HCT116 (cell line): ENCODE data around the gene CNN3. TPM values are rescaled to one million over a fixed set of nuclear protein-coding genes. Genes with fewer than 3 reads are reported as not detected.

Experiments used
- ATAC-seq: fragments of 200-7000 bp; cut with Tn5 transposase; 2 replicates; pipeline ENCODE4 v1.9.1; 2020; ENCODE audit warnings: mild to moderate bottlenecking, moderate library complexity
- BruUV-seq: library from RNA; stranded (reverse); fragments of 400-500 nt; replicated peaks from 2 replicates; lab custom pipeline; 2021; lab: Mats Ljungman, UMichigan
- CTCF ChIA-PET: fragments of 300-600 bp; sonication (Branson Sonifier 250); formaldehyde crosslinking; loops from one replicate; lab custom pipeline; 2021; ENCODE audit warnings: antibody characterized with exemption; lab: Charles Lee
- POLR2A ChIA-PET: fragments of 300-600, 350-600 bp; sonication (Branson Sonifier 250); formaldehyde crosslinking; loops from one replicate; lab custom pipeline; 2021; ENCODE audit warnings: antibody characterized with exemption; lab: Charles Lee
- RAD21 ChIA-PET, 2 experiments: fragments of 300-600 bp; sonication (Branson Sonifier 250); formaldehyde crosslinking; loops; one replicate each; lab custom pipeline; 2023; ENCODE audit warnings: low total read pairs in 2 of 2; ENCODE audit not compliant: uncharacterized antibody in 2 of 2, unreplicated experiment in 2 of 2, low non-redundant PET in 1 of 2; lab: Charles Lee
- DNase-seq: peaks from one replicate; pipeline ENCODE4 v3.0.0-alpha.2; 2010; ENCODE audit warnings: low read depth, low spot score
- H2AFZ ChIP-seq: fragments of 200-600 bp; shearing (Covaris generic), sonication (generic); 2 replicates; pipeline ENCODE4 v1.6.1; 2017; ENCODE audit warnings: low read depth, mixed run types, mixed read lengths, antibody characterized with exemption, low read length; ENCODE audit not compliant: poor library complexity, severe bottlenecking
- H3K27ac ChIP-seq: 2 replicates; pipeline ENCODE4 v1.5.1; 2012; ENCODE audit warnings: low read depth, low read length
- H3K27me3 ChIP-seq: fragments of 200-600 bp; sonication (generic); 2 replicates; pipeline ENCODE4 v1.6.1; 2016; ENCODE audit warnings: mixed run types, low read length, mixed read lengths; ENCODE audit not compliant: insufficient read depth
- H3K36me3 ChIP-seq, 2 experiments: fragments of 200-500 bp in 1 of 2; fragments of 200-600 bp in 1 of 2; sonication (Bioruptor generic) in 1 of 2; sonication (generic) in 1 of 2; 2 replicates each; pipeline versions ENCODE4 v1.5.1 to v1.6.1; 2014 to 2016; ENCODE audit warnings: low read length in 2 of 2, inconsistent platforms in 1 of 2, mixed read lengths in 1 of 2, mixed run types in 1 of 2; ENCODE audit not compliant: insufficient read depth in 2 of 2, control insufficient read depth in 1 of 2
- H3K4me1 ChIP-seq, 2 experiments: fragments of 200-600 bp in 1 of 2; sonication (generic) in 1 of 2; 2 replicates each; pipeline versions ENCODE4 v1.5.1 to v1.6.1; 2012 to 2017; ENCODE audit warnings: low read length in 2 of 2, inconsistent platforms in 1 of 2, mild to moderate bottlenecking in 1 of 2, mixed read lengths in 1 of 2, mixed run types in 1 of 2, moderate library complexity in 1 of 2; ENCODE audit not compliant: insufficient read depth in 2 of 2, control insufficient read depth in 1 of 2
- H3K4me2 ChIP-seq: fragments of 200-600 bp; sonication (generic); 2 replicates; pipeline ENCODE4 v1.6.1; 2017; ENCODE audit warnings: mixed run types, low read length, mixed read lengths
- H3K4me3 ChIP-seq, 2 experiments: fragments of 200-600 bp in 1 of 2; sonication (generic) in 1 of 2; replicated peaks in 1 of 2; 2 replicates each; pipeline ENCODE4 v1.5.1; 2011 to 2016; ENCODE audit warnings: low read length in 2 of 2, control low read depth in 1 of 2, low read depth in 1 of 2, mild to moderate bottlenecking in 1 of 2, mixed read lengths in 1 of 2, mixed run types in 1 of 2
- H3K79me2 ChIP-seq: fragments of 200-600 bp; sonication (generic); 2 replicates; pipeline ENCODE4 v1.6.1; 2017; ENCODE audit warnings: mild to moderate bottlenecking, mixed run types, low read length, moderate library complexity, mixed read lengths; ENCODE audit not compliant: insufficient read depth
- H3K9ac ChIP-seq: fragments of 200-600 bp; sonication (generic); 2 replicates; pipeline ENCODE4 v1.6.1; 2016; ENCODE audit warnings: low read length, mixed read lengths
- H3K9me2 ChIP-seq: fragments of 200-600 bp; sonication (generic), shearing (Covaris generic); 2 replicates; pipeline ENCODE4 v1.6.1; 2017; ENCODE audit warnings: mixed run types, mild to moderate bottlenecking, moderate library complexity; ENCODE audit not compliant: insufficient read depth
- H3K9me3 ChIP-seq, 2 experiments: fragments of 200-500 bp in 1 of 2; fragments of 200-600 bp in 1 of 2; sonication (Bioruptor generic) in 1 of 2; sonication (generic) in 1 of 2; 2 replicates each; pipeline ENCODE4 v1.6.1; 2014 to 2017; ENCODE audit warnings: low read length in 2 of 2, mixed read lengths in 2 of 2, inconsistent platforms in 1 of 2, low read depth in 1 of 2, mild to moderate bottlenecking in 1 of 2, mixed run types in 1 of 2, moderate library complexity in 1 of 2; ENCODE audit not compliant: control insufficient read depth in 1 of 2, insufficient read depth in 1 of 2
- H4K20me1 ChIP-seq: fragments of 200-600 bp; sonication (generic), shearing (Covaris generic); 2 replicates; pipeline ENCODE4 v1.6.1; 2017; ENCODE audit warnings: mixed run types, mild to moderate bottlenecking, moderate library complexity; ENCODE audit not compliant: insufficient read depth
- CBX3 ChIP-seq: IDR thresholded peaks from 2 replicates; pipeline ENCODE4 v1.6.1; 2012; ENCODE audit warnings: low read depth
- CEBPB ChIP-seq: IDR thresholded peaks from 2 replicates; pipeline ENCODE4 v1.6.1; 2012; ENCODE audit warnings: low read depth
- EGR1 ChIP-seq: IDR thresholded peaks from 2 replicates; pipeline ENCODE4 v1.6.1; 2012; ENCODE audit warnings: low read depth
- ELF1 ChIP-seq: IDR thresholded peaks from 2 replicates; pipeline ENCODE4 v1.6.1; 2012; ENCODE audit warnings: low read depth, borderline replicate concordance
- EZH2phosphoT487 ChIP-seq: fragments of 200-600 bp; IDR thresholded peaks from 2 replicates; pipeline ENCODE4 v1.6.1; 2018; ENCODE audit warnings: antibody characterized with exemption, borderline replicate concordance
- FOSL1 ChIP-seq: IDR thresholded peaks from 2 replicates; pipeline ENCODE4 v1.6.1; 2012; ENCODE audit warnings: low read depth
- JUND ChIP-seq: IDR thresholded peaks from 2 replicates; pipeline ENCODE4 v1.6.1; 2012
- POLR2A ChIP-seq: IDR thresholded peaks from 2 replicates; pipeline ENCODE4 v1.7.0; 2011; ENCODE audit warnings: borderline replicate concordance; ENCODE audit not compliant: insufficient read depth, insufficient read length; ENCODE audit errors: extremely low read depth
- SIN3A ChIP-seq: IDR thresholded peaks from 2 replicates; pipeline ENCODE4 v1.6.1; 2012; ENCODE audit warnings: low read depth
- SP1 ChIP-seq: IDR thresholded peaks from 2 replicates; pipeline ENCODE4 v1.6.1; 2012; ENCODE audit warnings: low read depth
- SRF ChIP-seq: IDR thresholded peaks from 2 replicates; pipeline ENCODE4 v1.6.1; 2012; ENCODE audit warnings: low read depth
- TCF7L2 ChIP-seq: IDR thresholded peaks from 2 replicates; pipeline ENCODE4 v1.7.0; 2011; ENCODE audit warnings: borderline replicate concordance, inconsistent platforms; ENCODE audit not compliant: insufficient read depth, insufficient read length; ENCODE audit errors: extremely low read depth
- YY1 ChIP-seq: IDR thresholded peaks from 2 replicates; pipeline ENCODE4 v1.6.1; 2011; ENCODE audit warnings: low read length, low read depth, moderate library complexity, mild to moderate bottlenecking; ENCODE audit not compliant: insufficient replicate concordance; ENCODE audit errors: extremely low read depth
- ZFX ChIP-seq: fragments of 450-650 bp; IDR thresholded peaks from 2 replicates; pipeline ENCODE4 v1.6.1; 2017
- ZNF274 ChIP-seq: fragments of 200-500 bp; sonication (Bioruptor generic); IDR thresholded peaks from 2 replicates; pipeline ENCODE4 v1.6.1; 2014; ENCODE audit warnings: mild to moderate bottlenecking, low read depth, low read length, inconsistent platforms
- intact Hi-C: fragments of 100-400 bp; cut with micrococcal nuclease; formaldehyde crosslinking; loops from 2 replicates; pipeline ENCODE4 v1.10.0; 2022
- total RNA-seq: library from RNA; stranded (reverse); gene quantifications from one replicate; pipeline ENCODE4 v1.2.1, GENCODE V29; 2021; ENCODE audit not compliant: unreplicated experiment
- TF ChIP-seq, protein P1 (sequence below): IDR thresholded peaks from 2 replicates; pipeline ENCODE4 v1.6.1; 2012; ENCODE audit warnings: low read depth
- TF ChIP-seq, protein P2 (sequence below), 3 experiments: fragments of 200-600 bp in 1 of 3; sonication (generic) in 1 of 3; IDR thresholded peaks in 2 of 3; conservative IDR thresholded peaks in 1 of 3; 2 replicates each; pipeline ENCODE4 v1.5.1; 2012 to 2017; ENCODE audit warnings: low read depth in 2 of 3, low read length in 2 of 3, antibody characterized with exemption in 1 of 3, borderline replicate concordance in 1 of 3, control low read depth in 1 of 3, mild to moderate bottlenecking in 1 of 3, mixed read lengths in 1 of 3, mixed run types in 1 of 3, moderate library complexity in 1 of 3; ENCODE audit not compliant: insufficient read depth in 1 of 3
- TF ChIP-seq, protein P3 (sequence below): IDR thresholded peaks from 2 replicates; pipeline ENCODE4 v1.6.1; 2012

CNN3 gene
- total RNA-seq, 1 experiment from 2014 or later = 109 TPM

DNA sequence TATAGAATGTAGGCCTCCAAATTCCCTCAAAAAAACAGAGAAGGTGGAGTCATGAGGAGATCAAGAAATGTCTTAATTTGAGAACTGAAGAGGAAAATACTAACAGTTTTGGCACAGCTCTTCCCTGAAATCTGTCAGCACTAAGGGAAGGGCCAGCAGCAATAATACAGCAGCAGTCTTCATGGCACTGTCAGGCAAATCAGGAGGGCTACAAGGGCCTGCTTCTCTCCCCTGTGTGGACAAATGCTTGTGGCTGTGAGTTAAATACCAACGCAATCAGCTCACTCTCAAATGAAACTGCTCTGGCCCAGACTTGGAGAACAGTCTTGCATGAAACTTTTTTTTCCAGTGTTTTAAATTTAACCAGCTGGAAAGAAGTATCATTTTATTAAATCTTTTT, 20.5 kb upstream of the CNN3 start (continued):
- TF ChIP-seq, protein P1, sequence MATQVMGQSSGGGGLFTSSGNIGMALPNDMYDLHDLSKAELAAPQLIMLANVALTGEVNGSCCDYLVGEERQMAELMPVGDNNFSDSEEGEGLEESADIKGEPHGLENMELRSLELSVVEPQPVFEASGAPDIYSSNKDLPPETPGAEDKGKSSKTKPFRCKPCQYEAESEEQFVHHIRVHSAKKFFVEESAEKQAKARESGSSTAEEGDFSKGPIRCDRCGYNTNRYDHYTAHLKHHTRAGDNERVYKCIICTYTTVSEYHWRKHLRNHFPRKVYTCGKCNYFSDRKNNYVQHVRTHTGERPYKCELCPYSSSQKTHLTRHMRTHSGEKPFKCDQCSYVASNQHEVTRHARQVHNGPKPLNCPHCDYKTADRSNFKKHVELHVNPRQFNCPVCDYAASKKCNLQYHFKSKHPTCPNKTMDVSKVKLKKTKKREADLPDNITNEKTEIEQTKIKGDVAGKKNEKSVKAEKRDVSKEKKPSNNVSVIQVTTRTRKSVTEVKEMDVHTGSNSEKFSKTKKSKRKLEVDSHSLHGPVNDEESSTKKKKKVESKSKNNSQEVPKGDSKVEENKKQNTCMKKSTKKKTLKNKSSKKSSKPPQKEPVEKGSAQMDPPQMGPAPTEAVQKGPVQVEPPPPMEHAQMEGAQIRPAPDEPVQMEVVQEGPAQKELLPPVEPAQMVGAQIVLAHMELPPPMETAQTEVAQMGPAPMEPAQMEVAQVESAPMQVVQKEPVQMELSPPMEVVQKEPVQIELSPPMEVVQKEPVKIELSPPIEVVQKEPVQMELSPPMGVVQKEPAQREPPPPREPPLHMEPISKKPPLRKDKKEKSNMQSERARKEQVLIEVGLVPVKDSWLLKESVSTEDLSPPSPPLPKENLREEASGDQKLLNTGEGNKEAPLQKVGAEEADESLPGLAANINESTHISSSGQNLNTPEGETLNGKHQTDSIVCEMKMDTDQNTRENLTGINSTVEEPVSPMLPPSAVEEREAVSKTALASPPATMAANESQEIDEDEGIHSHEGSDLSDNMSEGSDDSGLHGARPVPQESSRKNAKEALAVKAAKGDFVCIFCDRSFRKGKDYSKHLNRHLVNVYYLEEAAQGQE = no peak
- TF ChIP-seq CBX3 = no peak
- TF ChIP-seq, all 23 proteins: peak for 0

DNA sequence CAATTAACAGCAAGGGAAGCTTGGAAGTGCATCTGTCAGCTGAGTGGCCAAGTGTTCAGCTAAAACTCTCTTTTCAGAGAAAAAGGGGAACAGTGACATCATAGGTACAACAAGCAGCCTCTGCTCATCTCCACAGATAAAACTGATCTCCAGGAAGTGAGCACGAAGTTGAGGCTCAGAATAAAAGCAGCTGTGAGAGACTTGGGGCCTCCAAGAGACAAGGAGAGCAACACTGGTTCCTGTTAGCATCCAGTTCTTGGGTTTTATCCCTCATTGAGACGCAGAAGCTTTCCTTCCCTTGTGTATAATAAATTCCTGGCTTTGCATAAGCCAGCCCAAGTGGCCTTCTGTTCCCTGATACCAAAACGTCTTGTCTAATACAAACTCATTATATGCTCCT, 20.0 kb upstream of the CNN3 start:
- BruUV-seq = no TSS peak
- ChIA-PET RAD21 (no interaction called here), CTCF (no interaction called here), POLR2A (no interaction called here)
- intact Hi-C loops = no loop called here
- Histone ChIP-seq H3K4me2 (no peak overlapping the region), H3K27ac (no peak overlapping the region), H3K9me2 (no peaks in the 10 kb centered on the region), H4K20me1 (no peaks in the 10 kb centered on the region), H3K27me3 (no peaks in the 10 kb centered on the region), H3K4me3 (no peak overlapping the region), H3K9ac (no peak overlapping the region), H2AFZ (no peak overlapping the region), H3K79me2 (no peaks in the 10 kb centered on the region), H3K36me3 (no peaks in the 10 kb centered on the region), H3K4me1 (peaks cover 4 to 6% of the 10 kb centered on the region in 2 experiments; a peak in 3 of 4 replicates), H3K9me3 (no peaks in the 10 kb centered on the region)
- no peak for ATAC-seq
- DNase-seq = no peak
- TF ChIP-seq, protein P2, sequence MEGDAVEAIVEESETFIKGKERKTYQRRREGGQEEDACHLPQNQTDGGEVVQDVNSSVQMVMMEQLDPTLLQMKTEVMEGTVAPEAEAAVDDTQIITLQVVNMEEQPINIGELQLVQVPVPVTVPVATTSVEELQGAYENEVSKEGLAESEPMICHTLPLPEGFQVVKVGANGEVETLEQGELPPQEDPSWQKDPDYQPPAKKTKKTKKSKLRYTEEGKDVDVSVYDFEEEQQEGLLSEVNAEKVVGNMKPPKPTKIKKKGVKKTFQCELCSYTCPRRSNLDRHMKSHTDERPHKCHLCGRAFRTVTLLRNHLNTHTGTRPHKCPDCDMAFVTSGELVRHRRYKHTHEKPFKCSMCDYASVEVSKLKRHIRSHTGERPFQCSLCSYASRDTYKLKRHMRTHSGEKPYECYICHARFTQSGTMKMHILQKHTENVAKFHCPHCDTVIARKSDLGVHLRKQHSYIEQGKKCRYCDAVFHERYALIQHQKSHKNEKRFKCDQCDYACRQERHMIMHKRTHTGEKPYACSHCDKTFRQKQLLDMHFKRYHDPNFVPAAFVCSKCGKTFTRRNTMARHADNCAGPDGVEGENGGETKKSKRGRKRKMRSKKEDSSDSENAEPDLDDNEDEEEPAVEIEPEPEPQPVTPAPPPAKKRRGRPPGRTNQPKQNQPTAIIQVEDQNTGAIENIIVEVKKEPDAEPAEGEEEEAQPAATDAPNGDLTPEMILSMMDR (IDR thresholded peaks at IDR 0.05 in 2 of 3, conservative IDR thresholded peaks at IDR 0.05 in 1 of 3; ENCODE audit: borderline replicate concordance in 1 of 3, insufficient read depth in 1 of 3, low read depth in 2 of 3, low read length in 2 of 3) = no peak
- TF ChIP-seq SRF = no peak
- TF ChIP-seq, protein P3, sequence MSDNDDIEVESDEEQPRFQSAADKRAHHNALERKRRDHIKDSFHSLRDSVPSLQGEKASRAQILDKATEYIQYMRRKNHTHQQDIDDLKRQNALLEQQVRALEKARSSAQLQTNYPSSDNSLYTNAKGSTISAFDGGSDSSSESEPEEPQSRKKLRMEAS = no peak
- no peak for TF ChIP-seq POLR2A
- TF ChIP-seq EZH2phosphoT487 = no peak
- no peak for TF ChIP-seq CBX3
- no peak for TF ChIP-seq SP1
- no peak for TF ChIP-seq ZNF274
- TF ChIP-seq FOSL1 = no peak
- TF ChIP-seq TCF7L2 = no peak
- TF ChIP-seq, protein P1 = no peak
- no peak for TF ChIP-seq EGR1
- no peak for TF ChIP-seq SIN3A
- no peak for TF ChIP-seq JUND
- TF ChIP-seq CEBPB = no peak
- TF ChIP-seq ELF1 = no peak
- TF ChIP-seq YY1 = no peak
- TF ChIP-seq ZFX = no peak
